GM21717 (cell line): ENCODE measurements around the gene LZTS3.
"Not testable (repeated sequence)": the region's sequence is repeated elsewhere in the genome, so short reads cannot be mapped to it uniquely, and the experiment has no call there.

ENCODE experiments used
- ATAC-seq: cut with Tn5 transposase; IDR thresholded peaks from one replicate; pipeline ENCODE4 v1.9.1; 2021; ENCODE audit warnings: mild to moderate bottlenecking, moderate library complexity; ENCODE audit not compliant: unreplicated experiment

Gene LZTS3

DNA sequence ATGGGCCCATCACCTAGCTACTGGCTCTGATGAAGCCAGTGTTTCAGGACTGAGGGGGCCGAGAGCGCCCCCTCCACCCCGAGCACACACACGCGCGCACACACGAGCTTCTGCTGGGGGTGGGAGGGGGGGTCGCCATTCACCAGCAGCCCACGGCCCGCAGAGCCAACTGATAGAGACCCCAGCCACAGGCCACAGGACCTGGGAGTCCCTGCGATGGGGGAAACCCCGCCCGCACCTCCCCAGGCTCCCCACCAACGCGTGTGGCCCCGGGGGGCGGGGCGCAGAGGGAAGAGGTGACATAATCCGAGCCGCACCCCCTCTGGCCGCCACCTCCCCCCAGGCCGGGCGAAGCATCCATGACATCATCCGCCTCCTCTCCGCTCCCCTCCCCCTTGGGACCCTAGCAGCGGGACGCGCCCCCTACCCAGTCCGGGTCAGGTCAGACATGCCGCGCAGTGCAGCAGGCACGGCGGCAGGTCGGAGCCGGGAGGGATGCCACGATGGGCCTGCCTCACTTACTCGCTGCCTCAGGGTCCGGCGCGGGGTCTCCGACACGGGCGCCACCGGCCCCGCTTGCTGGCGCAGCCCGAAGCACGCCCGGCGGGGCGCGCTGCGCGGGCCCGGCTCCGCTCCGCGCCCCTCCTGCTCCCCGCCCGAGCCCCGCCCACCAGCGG lies at the start of gene LZTS3:
Gene LZTS3, minus strand, starts transcription at position 617 of the 677 bp plus-strand sequence. CDS start 6,386 bp downstream, outside the sequence.
- ATAC-seq: peak; percentile 46

DNA sequence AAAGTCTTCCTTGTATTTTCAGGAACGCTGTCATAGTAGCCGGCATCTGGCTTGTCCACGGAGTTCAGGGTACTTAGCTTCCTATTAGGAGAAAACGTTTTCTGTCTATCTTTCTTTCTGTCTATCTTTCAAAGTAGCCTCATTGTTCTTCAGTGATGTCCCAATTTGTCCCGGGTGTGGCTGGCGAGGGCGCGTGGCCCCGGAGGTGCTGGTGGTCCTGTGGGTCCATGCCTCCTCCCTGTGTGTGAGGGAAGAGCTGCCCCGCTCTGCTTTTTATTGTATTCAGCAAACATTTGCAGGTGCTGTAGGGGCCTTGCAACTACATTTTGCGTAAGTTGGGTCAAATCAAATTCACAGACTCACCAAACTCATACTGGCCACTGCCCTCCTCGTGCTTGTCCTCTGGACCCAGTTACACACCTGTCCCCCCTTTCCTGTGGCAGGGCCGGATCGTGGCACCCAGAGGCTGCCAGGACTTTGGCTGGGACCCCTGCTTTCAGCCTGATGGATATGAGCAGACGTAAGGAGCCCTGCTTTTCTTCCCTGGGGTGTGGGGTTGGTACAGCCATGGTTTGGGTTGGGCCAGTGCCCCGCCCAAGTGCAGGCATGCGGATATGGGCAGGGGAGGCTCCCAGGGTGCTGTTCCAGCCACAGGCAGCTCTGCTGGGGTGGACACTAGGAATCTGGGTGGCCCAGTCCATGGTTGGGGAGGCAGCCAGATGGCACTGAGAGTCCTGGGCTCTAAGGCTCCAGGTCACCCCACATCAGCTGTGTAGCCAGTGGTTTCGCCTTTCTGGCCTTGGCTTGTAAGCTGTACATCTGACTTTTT lies 48.3 kb upstream of the LZTS3 start:
- no peak for ATAC-seq

DNA sequence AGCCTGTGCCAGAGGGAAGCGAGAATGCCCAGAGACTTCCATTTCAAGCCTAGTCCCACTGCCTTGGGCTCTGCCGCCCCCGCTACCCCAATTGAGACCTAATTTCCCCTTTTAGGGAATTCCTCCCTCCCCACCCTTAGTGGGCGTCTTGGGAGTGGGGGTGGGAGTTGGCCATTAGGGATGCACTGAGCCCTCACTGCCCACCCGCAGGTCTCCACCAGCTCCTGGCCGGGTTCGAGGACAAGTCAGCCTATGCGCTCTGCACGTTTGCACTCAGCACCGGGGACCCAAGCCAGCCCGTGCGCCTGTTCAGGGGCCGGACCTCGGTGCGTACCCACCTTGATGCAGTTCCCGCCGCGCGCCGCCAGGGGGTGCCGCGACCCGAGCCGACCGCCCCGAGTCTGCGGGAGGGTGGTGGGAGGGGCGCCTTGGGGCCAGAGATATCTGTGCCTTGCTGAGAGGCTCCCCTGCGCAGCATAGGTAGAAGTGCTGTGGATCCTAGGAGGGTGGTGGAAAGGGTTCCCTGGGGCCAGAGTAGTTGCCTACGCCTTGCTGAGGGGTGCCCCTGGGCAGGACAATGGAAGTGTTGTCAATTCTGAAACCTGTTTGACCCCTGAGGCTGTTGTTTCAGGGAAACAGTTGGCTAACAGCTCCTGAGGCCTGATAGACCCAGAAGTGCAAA lies 45.1 kb upstream of the LZTS3 start:
- peak; percentile 60 for ATAC-seq

DNA sequence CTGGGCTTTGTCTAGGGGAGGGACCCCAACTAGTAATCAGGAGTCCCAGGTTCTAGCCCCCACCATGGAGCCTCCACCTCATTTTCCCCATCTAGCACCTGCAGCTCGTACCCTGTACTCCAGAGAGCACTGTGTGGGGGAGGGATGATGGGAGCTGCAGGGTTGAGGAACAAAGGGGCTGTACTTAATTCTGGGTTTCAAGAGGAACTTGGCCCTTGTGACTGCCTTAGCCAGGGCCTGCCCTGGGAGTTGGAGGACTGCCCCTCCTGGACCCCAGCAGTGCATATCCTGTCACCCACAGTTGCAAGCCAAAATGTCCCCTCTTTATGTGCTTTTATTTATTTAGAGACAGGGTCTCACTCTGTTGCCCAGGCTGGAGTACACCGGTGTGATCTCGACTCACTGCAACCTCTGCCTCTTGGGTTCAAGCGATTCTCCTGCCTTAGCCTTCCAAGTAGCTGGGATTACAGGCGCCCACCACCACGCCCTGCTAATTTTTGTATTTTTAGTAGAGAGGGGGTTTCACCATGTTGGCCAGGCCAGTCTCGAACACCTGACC lies 42.1 kb upstream of the LZTS3 start:
- not testable (repeated sequence) for ATAC-seq

DNA sequence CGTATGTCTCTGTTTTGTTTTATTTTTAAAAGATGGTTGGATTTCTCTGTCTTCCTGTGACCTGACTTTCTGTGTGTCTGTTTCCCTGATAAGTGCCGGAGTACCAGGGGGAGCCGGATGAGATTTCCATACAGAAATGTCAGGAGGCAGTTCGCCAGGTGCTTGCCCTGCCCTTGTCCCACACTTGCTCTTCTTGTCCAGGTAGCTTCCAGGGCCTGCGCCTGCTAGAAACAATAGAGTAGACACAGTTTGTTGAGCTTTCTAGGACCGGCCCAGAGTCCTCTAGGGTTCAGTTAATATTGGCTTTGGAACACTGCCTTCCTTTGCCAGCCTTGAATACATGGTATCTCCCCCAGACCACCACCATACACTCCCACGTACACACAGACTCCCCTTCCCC lies 39.9 kb upstream of the LZTS3 start:
- no peak for ATAC-seq

DNA sequence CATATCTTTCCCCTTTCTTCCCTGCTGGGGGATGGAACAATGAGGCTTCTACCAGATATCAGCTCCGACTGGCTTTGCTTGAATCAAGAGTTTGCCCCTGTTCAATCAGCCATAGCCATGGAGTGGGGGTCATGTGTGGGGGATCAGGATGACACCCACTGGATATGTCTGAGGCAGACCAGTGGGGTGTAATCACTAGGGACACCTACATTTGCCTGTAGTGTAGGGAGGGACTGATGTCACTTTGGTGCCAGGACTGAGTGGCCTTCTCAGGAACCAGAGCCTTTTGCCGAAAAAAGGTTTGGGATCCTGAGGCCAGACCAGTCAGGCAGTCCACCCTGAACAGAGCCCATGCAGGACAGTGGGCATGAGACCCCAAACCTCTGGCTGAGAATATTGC lies 37.0 kb upstream of the LZTS3 start:
- ATAC-seq: no peak

DNA sequence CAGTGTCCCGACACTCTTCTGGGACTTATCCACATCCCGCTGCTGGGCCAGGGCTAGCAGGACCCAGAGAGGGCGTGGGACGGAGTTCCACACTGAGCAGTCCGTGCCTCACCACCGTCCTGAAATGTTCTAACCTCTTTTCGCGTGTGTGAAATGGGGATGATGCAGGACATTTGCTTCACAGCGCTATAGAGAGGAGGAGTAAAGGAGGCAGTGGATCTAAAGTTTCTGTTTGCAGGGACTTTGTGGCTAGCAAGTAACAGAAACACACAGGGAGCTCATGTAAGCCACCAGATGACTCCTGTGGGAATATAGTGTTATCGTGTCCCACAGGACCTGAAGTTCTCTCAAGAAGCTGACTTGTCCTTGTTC lies 36.6 kb upstream of the LZTS3 start:
- no peak for ATAC-seq

DNA sequence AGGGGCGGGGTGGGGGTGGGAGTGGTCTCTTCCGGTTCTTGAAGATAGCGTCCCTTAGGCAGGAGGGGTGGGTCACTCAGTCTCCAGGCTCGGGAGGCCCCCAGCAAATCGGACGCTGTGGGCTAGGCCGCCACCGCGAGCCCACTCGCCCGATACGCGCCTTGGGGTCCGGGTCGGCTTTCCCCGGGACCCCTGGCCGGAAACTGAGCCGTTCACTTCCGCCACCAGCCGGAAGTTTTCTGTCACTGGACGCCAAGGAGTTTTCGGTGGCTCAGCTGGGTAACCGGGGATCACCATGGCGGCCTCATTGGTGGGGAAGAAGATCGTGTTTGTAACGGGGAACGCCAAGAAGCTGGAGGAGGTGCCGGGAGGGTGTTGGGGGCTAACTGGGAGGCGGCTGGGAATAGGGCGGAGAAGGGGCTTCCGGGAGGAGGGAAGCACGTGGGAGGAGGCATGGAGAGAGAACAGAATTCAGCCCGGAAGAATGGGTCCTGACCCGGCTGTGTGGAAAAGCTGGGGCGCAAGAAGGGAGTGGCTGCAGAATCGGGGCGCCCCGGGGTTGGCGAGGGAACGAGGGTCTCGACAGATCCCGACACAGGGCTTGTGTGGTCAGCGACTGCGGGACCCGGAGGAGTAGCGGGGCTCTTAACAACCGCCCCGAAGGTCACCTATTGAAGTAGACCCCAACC lies 36.1 kb upstream of the LZTS3 start, which contains the start of gene ITPA:
Gene ITPA, plus strand, starts transcription at position 242 of the 689 bp plus-strand sequence. Its CDS starts 54 bp downstream, at position 296.
- ATAC-seq: no peak

DNA sequence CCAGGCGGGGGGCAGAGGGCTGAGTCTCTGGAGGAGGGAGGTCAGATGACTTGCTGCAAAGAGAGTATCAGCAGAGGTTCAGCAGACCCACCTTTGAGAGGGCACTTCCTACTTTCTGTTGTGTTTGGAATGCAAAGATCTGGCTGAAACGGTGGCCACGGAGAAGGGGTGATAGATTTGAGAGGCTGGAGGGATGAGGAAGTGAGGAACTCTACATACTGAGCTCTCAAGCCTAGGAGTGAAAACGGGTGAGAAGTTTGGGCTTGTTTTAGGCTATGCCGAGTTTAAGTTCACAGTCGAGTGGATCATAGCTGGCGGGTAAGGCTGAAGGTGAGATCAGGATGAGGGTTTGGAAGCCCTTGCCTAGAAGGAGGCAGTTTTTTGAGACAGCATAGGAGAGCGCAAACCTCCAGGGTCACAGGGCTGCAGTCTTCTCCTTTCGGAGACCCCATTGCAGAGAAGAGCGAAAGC lies 35.5 kb upstream of the LZTS3 start:
- ATAC-seq: no peak

DNA sequence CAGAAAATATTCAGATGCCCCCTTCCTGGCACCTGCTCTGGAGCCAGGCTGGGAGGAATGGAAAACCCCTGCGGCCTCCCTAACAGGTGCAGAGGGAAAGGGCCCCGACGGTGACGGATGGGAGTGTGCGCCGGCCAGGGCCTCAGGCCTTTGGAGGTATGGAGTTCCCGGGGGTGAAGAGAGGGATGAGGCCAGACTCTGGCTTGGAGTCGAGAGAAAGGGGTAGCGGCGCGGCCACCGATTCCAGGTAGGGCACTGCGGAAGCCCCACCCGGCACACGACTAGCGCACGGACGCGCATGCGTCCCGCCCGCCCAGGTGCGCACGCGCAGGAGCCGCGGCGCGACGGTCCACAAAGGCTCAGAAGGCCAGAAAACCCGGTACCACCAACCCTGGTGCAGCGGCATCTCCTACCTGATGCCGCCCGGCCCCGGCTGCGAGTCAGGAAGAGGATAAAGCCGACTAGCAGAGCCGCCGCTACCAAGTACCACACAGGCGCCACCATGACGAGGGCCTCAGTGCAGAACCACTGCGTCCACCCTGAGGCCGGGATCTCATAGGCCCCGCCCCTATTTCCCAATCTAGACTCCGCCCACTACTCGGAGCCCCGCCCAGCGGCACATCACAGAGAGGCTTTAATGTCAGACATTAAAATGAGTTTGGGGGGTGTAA lies 30.9 kb upstream of the LZTS3 start, which contains the start of gene DDRGK1:
Gene DDRGK1, minus strand, starts transcription at position 559 of the 671 bp plus-strand sequence. Its CDS starts 55 bp downstream, at position 504.
- peak; percentile 70 for ATAC-seq

DNA sequence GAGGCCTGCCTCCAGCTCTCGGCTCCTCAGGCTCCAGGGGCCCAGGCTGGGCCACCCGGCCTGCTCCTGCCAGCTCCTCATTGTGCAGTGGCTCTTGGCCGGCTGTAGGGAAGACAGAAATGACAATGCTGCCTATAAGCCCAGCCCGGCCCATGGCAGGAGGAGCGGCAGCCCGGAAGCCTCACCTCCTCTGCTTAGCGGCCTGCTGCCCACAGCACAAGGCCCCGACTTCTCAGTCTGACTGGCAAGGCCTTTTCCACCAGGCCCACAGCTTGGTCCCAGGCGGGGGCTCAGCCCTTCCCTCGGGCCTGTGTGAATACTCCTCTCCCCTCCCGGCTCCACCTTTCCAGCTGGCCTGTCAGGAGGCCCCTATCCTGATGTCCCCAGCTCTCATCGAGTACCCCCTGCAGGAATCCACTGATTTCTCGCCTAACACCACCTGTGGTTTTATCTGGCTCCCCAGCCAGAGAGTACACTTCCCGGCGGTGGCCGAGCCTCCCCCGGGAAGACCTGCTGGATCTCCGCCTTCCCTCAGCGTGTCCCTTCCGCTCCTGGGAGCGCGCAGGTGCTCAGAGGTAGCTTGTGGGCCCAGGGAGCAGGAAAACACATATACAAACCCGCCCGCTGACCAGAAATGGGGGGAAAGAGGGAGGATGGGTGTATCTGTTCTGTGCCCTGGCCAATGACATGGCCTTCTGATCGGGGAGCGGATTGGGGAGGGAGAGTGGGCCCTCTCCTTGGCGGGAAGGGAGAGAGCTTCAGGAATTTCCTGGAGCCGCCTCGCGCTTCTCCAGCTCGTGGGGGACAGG lies 30.2 kb upstream of the LZTS3 start:
- ATAC-seq: peak; percentile 20

DNA sequence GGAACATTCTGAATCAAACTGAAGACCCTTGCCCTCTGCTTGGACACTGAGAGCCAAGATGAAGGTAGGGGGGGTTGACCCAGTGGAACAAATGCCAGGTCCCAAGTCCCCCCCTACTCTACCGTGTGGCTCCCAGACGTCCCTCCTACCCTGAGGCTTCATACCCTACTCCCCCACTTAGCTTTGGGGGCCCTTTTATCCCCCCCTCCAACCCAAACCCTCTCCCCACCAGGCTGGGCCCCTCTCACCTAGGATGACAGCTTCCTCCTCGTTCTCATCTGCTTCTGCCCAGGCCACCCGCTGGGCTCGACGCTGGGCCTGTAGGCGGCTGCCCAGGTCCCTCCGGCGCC lies 29.6 kb upstream of the LZTS3 start:
- ATAC-seq: no peak

DNA sequence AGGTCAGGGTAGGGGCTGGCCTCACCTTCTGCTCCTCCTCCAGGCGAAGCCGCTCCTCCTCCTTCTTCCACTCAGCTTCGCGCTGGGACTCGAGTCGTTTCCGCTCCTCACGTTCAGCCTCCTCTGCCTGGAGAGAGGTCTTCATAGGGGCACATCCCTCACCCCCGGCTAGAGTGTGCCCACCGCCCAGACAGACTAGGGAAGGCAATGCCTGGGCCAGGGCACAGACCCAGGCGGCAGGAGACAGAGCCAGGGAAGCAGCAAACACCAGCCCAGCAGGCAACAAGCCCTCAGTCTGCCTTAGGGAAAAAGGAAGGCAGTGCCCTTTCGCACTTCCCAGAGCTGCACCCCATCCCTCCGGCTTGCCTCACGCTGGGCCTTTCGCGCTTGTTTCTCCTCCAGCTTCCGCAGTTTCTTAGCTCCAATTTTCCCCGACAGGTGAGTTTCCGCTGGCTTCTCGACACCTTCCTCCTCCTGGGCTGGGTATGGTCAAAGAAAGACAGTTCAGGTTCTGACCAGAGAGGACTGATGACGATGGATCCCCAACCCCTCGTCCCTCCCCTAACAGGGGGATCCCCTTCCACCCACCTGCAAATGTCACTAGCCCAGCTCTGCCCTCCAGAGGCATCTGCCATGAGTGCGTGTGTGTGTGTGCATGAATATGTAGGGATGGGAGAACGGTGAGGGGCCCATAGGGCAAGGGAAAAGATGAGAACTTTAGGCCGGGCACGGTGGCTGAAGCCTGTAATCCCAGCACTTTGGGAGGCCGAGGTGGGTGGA lies 26.8 kb upstream of the LZTS3 start:
- ATAC-seq: no peak

DNA sequence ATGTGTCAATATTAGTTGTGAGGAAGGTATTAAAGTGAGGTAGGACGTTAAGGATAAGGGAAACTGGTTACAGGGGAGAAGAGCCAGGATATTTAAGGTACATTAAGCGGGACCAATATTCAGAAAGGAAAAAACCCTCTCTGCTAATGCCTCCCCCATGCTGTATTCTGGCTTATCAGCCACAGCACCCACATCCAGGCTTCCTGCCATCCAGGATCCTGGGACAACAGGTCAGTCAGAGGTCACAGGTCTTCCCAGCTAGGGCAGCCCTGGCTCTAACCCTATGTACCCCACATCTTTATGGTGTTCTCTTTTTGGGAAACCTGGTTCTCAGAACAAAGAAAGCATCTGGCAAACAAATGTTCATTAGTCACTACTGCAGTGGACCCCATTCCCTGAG lies 25.9 kb upstream of the LZTS3 start:
- ATAC-seq: no peak

DNA sequence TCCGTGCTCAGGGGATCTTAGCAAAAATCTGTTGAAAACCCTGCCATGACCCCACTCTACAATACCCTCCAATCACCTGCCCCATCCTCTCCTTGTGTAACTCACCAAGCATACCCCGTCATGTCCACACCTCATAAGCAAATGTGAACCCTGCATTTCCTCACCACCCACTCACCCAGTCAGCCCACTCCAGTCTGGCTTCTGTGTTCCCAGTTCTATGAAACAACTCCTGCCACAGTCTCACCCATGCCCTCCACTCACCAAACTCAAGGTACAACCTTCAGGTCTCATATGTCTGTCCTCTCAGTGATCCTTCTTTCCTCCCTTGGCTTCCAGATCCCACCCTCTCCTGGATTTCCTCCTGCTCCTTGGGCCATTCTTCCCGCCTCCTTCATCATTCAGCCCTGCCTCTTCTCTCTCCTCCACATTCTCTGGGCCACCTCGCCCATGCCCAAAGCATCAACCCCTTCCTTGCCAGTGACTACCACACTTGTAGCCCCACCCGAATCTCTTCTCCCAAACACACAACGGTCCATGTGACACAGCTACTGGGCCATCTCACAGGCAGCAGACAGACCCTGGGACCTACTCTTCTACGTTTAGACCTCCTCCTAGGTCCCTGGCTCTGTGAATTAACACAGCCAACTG lies 22.4 kb upstream of the LZTS3 start:
- no peak for ATAC-seq

DNA sequence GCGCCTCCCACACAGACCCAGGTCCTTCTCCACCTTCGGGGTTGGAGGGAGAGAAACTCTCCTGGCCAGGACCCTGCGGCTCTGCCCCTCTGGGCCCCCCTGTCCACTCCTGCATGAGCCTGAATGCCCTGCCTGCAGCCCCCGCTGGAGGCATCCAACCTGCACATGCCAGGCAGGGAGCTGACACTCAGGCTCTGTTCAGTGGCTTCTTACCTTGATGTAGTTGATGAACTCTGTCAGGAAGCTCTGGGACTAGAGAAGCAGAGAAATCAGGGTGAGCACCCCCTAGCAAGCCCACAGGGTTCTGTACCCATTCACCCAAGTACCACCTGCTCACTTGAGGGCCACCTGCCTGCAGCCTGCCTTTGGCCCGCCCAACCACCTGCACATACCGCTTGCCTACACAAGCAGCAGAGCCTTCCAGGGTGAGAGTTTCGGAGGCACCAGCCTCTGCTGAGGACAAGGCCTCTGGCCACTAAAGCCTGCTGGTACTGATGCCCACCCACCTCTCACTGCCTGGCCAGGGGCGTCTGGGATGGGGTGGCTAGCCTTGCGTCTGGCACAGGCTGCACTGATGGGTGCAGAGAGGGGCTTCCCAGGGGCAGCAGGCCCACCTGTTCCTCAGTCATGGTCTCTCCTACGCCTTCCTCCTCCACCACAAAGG lies 21.4 kb upstream of the LZTS3 start:
- ATAC-seq: no peak

DNA sequence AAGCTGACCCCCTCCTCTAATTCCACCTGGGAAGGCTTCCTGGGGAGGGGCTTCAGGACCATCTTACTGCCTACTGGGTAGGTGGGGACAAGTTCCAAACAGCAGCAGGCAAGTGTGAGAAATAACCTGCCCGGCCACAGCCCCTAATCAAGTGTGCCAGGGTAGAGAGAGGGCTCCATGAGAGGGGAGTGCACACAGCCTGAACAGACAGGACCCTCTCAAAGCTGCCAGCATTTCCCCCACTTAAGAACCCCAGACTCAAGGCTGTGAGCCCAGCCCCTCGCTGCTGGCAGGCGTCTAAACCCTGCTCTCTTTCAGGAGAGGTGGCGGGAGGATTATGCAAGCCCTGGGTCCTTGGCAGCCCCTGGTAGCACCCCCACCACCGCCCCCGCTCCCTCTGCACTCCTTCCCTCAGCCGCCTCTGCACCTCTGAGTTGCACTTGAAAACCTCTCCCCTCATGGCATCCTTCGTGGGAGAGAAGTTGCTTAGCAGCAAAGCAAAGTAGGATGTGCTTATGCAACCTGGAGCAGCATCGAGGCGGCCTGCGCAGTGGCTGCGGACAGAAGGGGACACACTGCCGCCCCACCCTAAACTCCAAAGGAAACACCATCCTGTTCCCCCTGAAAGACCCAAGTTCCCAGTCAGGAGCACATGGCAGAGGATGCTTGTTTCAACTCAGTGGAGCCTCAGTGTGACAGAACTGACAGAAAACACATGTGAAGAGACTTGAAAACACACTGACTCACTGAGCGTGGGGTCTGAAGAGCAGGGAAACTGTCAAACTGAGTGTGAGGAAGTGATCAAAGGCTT lies 20.7 kb upstream of the LZTS3 start:
- no peak for ATAC-seq
